Activated B cell treated with CpG ODN at 0.5 μM for 24 hours (primary cell): ENCODE results near the gene TAF6L. TPM values are rescaled to one million over a fixed set of nuclear protein-coding genes. Genes with fewer than 3 reads are reported as not detected.

Experiments
- ATAC-seq: fragments of 200-7000 bp; cut with Tn5 transposase; one replicate; pipeline ENCODE4 v1.10.0; 2021; ENCODE audit warnings: low read depth, mild to moderate bottlenecking, moderate library complexity
- CTCF ChIA-PET: fragments of 350-600 bp; sonication (Branson Sonifier 250); formaldehyde crosslinking; loops from one replicate; lab custom pipeline; 2021; ENCODE audit warnings: antibody characterized with exemption; lab: Charles Lee
- POLR2A ChIA-PET: fragments of 350-600 bp; sonication (Branson Sonifier 250); formaldehyde crosslinking; loops from one replicate; lab custom pipeline; 2021; ENCODE audit warnings: antibody characterized with exemption; lab: Charles Lee
- DNase-seq: peaks from one replicate; pipeline ENCODE4 v3.0.0; 2022
- H3K27ac Mint-ChIP-seq: one replicate; pipeline ENCODE4 v1.8.0; 2020; ENCODE audit warnings: mixed read lengths
- H3K27me3 Mint-ChIP-seq: one replicate; pipeline ENCODE4 v1.8.0; 2021; ENCODE audit warnings: mixed read lengths
- H3K36me3 Mint-ChIP-seq: one replicate; pipeline ENCODE4 v1.8.0; 2021; ENCODE audit warnings: low read depth, mixed read lengths
- H3K4me1 Mint-ChIP-seq: one replicate; pipeline ENCODE4 v1.8.0; 2021; ENCODE audit warnings: mixed read lengths
- H3K4me3 Mint-ChIP-seq: one replicate; pipeline ENCODE4 v1.8.0; 2020; ENCODE audit warnings: mild to moderate bottlenecking, mixed read lengths
- H3K9me3 Mint-ChIP-seq: one replicate; pipeline ENCODE4 v1.8.0; 2020; ENCODE audit warnings: mixed read lengths
- CTCF ChIP-seq: fragments of 200-600 bp; IDR thresholded peaks from one replicate; pipeline ENCODE4 v1.8.0; 2022; ENCODE audit warnings: antibody characterized with exemption, mild to moderate bottlenecking
- intact Hi-C: fragments of 100-400 bp; cut with micrococcal nuclease; formaldehyde crosslinking; loops from one replicate; pipeline ENCODE4 v1.15.1; 2024
- total RNA-seq: library from RNA; stranded (reverse); gene quantifications from 2 replicates; pipeline ENCODE4 v1.2.3, GENCODE V29; 2022

TAF6L gene
- total RNA-seq, 1 donor from 2014 or later, result 38.6 TPM

GRCh38 chr11:62804310-62805075 lies 33.3 kb downstream of the TAF6L start:
- intact Hi-C loops, result loop anchor here (1.0 to 2.0 kb wide), 9 partner anchors 12 to 76 kb away; partner anchors contain the start of genes POLR2G, SLC3A2, TAF6L and TMEM179B
- H3K27me3 Mint-ChIP-seq, result no peaks in the 10 kb centered on the region
- ATAC-seq, result peak; percentile 13
- no peak for TF ChIP-seq CTCF
- H3K9me3 Mint-ChIP-seq, result no peaks in the 10 kb centered on the region
- no peak for DNase-seq
- peaks cover 46% of the 10 kb centered on the region for H3K36me3 Mint-ChIP-seq
- peaks cover 36% of the 10 kb centered on the region for H3K4me1 Mint-ChIP-seq
- H3K4me3 Mint-ChIP-seq, result peak overlapping the region; percentile 96
- POLR2A ChIA-PET, result interaction anchor here (0.6 to 5.5 kb wide), 14 partner anchors 10 to 140 kb away, joined by 3 to 123 read pairs (median 8); partner anchors contain the start of genes C11orf98, CSKMT, HNRNPUL2 and POLR2G
- CTCF ChIA-PET, result no interaction called here
- peak overlapping the region; percentile 86 for H3K27ac Mint-ChIP-seq

DNA sequence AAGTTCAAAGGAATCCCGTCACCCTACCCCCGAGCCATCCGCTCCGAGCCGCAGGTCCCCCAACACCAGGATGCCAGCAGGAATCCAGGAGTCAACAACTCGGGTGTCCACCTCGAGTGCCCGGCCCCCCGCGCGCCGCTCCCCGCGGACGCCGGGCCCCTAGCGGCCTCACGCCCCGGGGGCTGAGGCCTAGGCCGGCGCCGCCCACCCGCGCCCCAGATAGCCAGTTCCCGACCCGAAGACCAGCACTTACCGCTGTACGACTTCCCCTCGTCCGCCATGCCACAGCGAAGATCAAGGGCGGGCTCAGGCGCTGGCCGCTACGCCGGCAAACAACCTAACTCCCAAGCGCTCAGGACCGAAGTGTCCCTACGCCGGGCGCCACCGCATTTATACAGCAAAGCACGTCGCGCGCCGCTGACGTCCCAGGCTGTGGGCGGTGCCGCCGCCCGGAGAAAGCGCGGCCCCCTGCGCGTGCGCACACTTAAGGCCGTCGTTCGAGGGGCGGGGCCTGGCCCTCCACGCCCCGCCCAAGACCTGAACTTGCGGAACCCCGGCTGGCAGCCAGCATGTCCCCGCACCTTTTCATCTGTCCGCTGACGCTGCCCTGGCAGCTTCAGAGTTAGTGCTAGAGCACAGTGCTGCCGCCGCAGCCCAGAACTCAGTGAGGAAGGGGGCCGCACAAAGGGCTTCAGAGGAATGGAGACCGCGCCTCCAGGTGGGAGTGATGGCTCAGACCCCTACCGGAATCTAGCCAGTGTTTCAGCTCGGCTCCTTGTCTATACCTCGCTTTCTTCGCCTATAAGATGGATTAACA lies 34.1 kb downstream of the TAF6L start, which contains the start of gene NXF1:
NXF1 (minus strand) TSS at position 365 of the 817 bp plus-strand sequence; CDS start at position 281, 84 bp downstream.
- POLR2A ChIA-PET, result interaction anchor here (0.6 to 5.5 kb wide), 32 partner anchors 8 to 238 kb away, joined by 3 to 123 read pairs (median 6); partner anchors contain the start of genes B3GAT3, C11orf98, CSKMT and HNRNPUL2
- no peaks in the 10 kb centered on the region for H3K9me3 Mint-ChIP-seq
- peak within 1 kb of the TSS; percentile 93 for H3K27ac Mint-ChIP-seq
- H3K4me1 Mint-ChIP-seq, result peaks cover 36% of the 10 kb centered on the region
- CTCF ChIA-PET, result interaction anchor here (0.7 to 1.3 kb wide), 2 partner anchors 19 to 210 kb away, joined by 3 to 11 read pairs; partner anchors contain the start of gene TMEM179B
- H3K36me3 Mint-ChIP-seq, result peaks cover 38% of the 10 kb centered on the region
- intact Hi-C loops, result loop anchor here (1.0 to 2.0 kb wide), 9 partner anchors 13 to 75 kb away; partner anchors contain the start of genes POLR2G, SLC3A2, TAF6L and TMEM179B
- DNase-seq (peak; percentile 99), ATAC-seq (peak; percentile 86)
- H3K4me3 Mint-ChIP-seq, result peak within 1 kb of the TSS; percentile 96
- no peak for TF ChIP-seq CTCF
- H3K27me3 Mint-ChIP-seq, result no peaks in the 10 kb centered on the region

DNA sequence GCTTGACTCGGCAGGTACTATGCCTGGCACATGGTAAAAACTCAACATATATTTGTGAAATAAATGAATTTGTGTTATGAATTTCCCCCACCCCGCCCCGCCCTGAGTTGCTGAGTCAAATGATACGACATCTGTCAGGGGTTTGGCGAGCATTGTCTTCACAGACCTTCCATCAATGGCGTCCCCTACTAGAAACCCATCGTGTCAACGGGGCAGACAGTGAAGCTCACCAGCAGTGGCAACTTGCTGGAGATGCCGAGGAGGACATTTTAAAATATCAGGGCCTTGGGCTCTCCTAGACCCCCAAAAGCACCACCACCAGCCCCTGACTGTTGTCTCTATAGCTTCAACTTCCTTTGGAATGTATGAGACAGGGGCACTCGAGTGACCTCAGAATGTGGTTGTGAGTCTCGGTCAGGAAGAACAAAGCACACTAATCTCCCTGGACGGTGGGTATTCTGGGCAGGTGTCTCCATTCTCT lies 34.8 kb downstream of the TAF6L start:
- peak; percentile 8 for ATAC-seq
- intact Hi-C loops, result loop anchor here (1.0 to 2.0 kb wide), 9 partner anchors 14 to 74 kb away; partner anchors contain the start of genes POLR2G, SLC3A2, TAF6L and TMEM179B
- no peaks in the 10 kb centered on the region for H3K9me3 Mint-ChIP-seq
- H3K4me1 Mint-ChIP-seq, result peaks cover 36% of the 10 kb centered on the region
- DNase-seq, result no peak
- peak overlapping the region; percentile 96 for H3K4me3 Mint-ChIP-seq
- CTCF ChIA-PET, result interaction anchor here (0.7 to 1.3 kb wide), 2 partner anchors 19 to 211 kb away, joined by 3 to 11 read pairs; partner anchors contain the start of gene TMEM179B
- no peak for TF ChIP-seq CTCF
- peak overlapping the region; percentile 93 for H3K27ac Mint-ChIP-seq
- H3K36me3 Mint-ChIP-seq, result peaks cover 34% of the 10 kb centered on the region
- H3K27me3 Mint-ChIP-seq, result no peaks in the 10 kb centered on the region
- POLR2A ChIA-PET, result interaction anchor here (0.6 to 5.5 kb wide), 29 partner anchors 8 to 238 kb away, joined by 3 to 123 read pairs (median 5); partner anchors contain the start of genes B3GAT3, C11orf98, CSKMT and HNRNPUL2

DNA sequence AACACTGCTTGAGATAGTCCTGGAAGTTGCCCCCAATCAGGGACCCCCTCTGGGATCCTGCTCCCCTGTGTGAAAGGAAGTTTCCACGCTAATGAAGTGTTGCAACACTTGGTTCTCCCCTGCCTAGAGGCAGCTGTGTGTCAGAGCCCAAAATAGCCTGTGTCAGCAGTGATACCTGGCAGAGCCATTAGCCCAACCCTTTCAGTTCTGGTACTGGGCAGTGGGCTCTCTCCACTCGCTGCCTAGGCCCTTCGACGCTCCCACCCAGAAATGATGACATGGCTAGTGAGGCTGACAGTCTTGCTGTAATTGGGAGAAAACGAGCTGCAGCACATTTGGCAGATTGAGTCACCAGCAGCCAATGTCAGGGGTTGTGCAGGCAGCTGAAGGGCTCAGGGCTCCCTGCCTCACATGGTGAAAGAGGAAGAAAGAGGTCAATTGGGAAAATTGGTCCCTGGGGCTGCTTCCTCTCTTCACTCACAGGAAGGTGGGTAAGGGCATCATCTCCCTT lies 35.5 kb downstream of the TAF6L start:
- ATAC-seq (no peak), DNase-seq (no peak)
- intact Hi-C loops, result no loop called here
- peaks cover 34% of the 10 kb centered on the region for H3K4me1 Mint-ChIP-seq
- H3K27me3 Mint-ChIP-seq, result no peaks in the 10 kb centered on the region
- POLR2A ChIA-PET, result interaction anchor here (0.5 to 5.5 kb wide), 22 partner anchors 7 to 219 kb away, joined by 3 to 123 read pairs (median 6); partner anchors contain the start of genes B3GAT3, SLC3A2, STX5 and TEX54
- CTCF ChIA-PET, result interaction anchor here (1.3 to 1.6 kb wide), 2 partner anchors 20 kb away, joined by 9 to 11 read pairs; partner anchors contain the start of gene TMEM179B
- H3K27ac Mint-ChIP-seq, result peak overlapping the region; percentile 93
- no peaks in the 10 kb centered on the region for H3K9me3 Mint-ChIP-seq
- TF ChIP-seq CTCF, result no peak
- peak overlapping the region; percentile 96 for H3K4me3 Mint-ChIP-seq
- H3K36me3 Mint-ChIP-seq, result peaks cover 27% of the 10 kb centered on the region
